Activated effector memory CD4-positive, alpha-beta T cell treated with anti-CD3 and anti-CD28 coated beads, Interleukin-2, amount 50 U/mL, for 16 hours (primary cell): Measurements from ENCODE around the gene RENBP.

Experiments used
- DNase-seq: peaks from one replicate; pipeline ENCODE4 v3.0.0-alpha.2; 2020

The RENBP gene

DNA sequence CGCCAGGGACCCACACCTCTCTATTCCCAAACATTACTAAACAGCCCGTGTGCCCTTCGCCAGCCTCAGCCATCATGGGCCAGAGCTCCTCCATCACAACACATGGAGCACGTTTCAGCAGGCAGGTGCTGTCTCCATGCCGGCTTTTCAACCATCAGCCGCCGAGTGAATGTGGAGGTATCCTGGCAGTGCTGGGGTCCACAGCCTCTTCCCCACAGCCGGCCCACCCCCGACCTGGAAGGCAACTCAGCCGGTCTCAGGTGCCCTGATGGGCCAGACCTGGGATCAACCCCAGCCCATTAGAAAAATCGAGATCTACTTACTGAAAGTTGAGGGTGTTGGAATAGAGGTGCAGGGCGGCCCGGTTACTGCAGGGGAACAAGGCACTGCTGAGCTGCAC, 12.7 kb downstream of the RENBP start:
- DNase-seq: no peak

DNA sequence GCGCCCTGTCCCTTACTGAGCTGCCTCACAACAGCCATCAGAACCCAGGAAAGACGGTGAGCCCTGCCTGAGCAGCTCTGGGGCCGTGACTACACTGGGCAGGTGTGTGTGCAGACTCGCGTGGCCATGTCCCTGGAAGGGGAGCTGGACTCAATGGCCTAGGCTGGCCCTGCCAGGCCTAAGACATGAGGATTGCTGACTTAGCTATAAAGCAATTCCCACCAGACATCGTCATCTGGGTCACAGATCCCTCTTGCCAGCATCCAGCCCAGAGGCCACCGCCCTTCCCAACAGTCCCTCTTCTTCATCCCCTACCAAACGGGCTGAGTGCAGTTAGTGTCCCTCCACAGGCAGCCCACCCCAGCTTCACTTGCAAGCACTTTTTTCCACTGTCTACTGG, 13.3 kb downstream of the RENBP start:
- no peak for DNase-seq

DNA sequence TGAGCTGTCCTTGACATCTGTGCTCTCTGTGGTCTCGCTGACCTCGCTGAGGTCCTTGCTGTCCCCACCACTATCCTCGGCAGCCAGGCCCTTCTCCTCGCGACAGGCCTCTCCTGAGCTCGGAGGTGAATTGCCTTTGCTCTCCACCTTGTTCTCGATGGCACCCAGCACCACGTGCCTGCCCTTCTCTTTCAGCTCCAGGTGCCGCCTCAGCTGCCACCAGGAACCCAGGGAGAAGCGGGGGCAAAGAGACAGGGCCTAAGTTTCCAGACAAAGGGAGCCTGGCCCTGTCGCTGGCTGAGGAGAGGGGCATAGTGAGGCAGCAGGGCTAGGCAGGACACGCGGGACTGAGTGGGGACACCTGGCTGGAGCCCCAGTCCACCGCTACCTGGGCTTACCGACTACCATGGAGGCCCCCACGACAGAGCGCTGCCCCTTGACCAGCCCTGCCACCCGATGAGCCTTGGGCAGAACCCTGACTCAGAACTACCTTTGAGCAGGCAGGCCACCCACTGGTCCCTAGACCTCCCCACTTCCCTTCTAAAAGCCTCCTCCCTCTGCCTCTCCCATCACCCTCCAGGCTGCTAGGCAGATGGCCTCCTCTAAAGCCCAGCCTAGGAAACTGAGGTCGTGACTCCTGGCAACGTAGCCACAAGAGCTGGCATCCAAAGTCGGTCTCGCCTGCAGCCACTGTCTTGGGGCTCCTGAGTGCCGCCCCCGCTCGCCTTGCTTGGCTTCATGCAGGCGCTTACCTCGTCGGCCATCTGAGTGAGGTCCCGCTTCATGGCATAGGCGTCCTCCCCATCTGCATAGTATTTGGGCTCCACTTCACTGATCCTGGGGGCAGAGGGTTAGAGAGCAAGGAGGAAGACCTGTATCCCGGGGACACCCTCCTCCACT, 14.2 kb downstream of the RENBP start:
- no peak for DNase-seq

DNA sequence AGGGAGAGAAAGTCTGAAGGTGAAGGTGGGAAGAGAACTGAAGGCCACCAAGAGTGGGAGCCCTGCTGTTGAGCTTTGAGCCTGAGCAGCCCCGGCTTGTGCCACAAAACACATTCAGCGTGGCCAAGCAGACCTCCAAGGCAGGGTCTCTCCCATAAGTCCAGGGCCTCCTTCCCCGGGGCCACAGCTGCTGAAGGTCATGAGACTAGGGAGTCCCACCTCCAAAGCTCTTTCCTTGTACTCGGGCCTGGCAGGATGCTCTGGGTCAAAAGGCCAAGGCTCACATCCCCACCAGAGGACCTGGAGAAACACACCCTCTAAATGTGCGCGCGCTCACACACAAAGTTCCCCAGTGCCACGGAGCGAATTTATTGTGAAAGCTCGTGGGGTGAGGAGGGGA, 14.9 kb downstream of the RENBP start:
- DNase-seq: no peak

DNA sequence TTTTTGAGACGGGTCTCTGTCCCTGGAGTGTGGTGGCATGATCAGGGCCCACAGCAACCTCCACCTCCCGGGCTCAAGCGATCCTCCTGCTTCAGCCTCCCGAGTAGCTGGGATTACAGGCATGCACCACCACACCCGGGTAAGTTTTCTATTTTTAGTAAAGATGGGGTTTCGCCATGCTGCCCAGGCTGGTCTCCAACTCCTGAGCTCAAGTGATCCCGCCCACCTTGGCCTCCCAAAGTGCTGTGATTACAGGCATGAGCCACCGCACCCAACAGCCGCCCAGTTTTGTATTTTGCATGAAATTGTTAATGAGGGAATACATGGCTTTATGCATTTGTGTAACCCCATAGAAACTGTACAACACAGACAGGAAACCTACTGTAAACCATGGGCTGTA, 15.6 kb downstream of the RENBP start:
- DNase-seq: no peak

DNA sequence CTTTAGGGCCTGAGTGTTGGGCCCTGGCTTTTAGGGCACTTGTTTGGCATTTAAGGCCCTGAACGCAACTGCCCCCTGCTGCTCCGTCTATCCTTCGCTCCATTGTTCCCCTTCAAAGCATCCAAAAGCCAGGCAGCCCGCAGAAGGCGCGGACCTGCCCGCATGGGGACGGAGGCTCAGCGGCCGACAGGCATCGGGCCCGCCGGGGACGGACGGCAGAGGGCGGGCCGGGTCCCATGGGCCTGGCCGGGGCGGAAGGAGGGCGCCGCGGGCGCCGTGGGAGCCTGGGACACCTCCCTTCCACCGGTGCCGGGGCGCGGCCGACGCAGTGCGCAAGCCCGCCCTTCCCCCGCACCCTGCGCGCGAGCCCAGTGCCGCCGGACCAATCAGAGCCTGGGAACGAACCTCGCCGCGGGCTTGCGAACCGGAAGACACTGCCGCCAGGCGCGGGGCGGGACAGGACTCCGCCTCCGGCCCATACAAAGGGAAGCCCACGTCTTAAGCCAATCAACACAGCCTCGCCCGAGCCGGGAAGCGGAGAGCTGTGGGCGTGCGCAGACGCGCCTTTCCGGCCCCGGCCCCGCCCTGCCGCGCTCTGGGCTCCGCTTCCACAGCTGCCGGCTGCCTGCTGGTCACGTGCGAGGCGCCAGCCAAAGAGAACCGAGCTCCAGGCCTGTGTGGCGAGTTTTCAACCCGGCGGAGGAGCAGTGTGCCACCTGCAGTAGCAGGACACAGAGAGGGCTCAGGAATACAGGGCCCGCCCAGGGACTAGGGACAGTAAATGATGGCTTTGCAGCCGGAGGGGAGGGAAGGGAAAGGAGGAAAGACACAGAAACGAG, 16.3 kb downstream of the RENBP start:
- DNase-seq: peak; percentile 97

DNA sequence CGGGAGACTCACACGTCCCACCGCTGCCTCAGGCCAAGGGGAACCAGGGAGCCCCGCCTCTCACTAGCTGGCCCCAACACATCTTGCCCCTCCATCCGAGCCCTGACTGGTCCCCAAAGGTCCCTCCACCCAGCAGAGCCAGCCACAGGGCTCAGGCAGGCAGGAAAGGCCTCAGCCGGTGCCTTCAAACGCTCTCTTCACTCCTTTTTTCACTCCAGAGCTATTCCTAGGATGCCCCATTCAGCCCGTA, 16.8 kb downstream of the RENBP start:
- no peak for DNase-seq

DNA sequence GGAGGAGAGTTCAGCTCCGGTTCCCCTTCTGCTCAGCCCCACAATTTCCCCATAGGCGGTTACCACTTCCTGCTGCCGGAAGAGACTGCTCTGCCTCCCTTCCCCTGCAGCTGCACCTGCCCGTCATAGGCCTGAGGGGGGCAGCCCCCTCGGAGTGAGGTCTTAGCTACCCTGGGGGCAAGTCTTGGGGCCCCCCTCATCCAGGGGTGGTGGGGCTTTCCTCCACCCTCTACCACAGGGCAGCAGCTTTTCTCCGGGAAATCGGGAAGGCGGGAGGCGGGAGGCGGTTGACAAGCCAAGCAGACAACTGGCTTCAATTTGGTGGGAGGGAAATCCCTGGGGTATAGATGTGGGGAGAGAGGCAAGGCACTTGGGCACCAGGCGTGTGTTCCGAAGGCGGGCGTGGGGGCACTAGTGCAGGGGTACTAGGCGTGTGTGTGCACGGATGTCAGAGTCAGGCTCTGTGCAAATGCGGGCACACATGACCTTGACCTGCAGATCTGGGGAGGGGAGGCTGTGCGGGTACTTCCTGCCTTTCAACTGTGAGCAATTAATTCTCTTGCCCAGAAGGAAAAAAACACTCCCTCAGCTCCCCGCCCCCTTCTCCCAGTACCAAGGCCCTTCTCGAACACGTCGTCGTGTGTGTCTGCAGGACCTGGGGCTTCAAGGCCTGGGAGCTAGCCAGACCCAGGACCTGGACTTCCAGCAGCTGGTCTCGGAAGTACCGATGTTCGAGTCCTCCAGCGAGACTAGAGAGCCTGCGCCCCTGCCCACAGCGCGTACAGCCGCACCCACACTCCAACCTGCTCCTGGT, 17.4 kb downstream of the RENBP start:
- DNase-seq: peak; percentile 89

DNA sequence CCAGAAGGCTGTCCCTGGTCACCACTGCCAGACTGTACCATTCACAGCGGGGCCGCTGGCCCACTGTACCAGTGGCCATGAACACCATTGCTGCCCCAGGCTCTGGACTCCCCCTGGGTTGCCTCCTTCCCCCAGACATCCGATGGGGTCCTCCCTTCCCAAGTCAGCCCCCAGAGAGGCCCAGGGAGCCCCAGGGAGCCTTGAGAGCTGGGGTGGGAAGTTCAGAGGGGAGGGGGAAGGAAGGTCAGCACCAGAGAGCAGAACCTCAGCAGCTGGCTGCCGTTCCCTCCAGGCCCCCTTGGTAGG, 17.9 kb downstream of the RENBP start:
- no peak for DNase-seq

DNA sequence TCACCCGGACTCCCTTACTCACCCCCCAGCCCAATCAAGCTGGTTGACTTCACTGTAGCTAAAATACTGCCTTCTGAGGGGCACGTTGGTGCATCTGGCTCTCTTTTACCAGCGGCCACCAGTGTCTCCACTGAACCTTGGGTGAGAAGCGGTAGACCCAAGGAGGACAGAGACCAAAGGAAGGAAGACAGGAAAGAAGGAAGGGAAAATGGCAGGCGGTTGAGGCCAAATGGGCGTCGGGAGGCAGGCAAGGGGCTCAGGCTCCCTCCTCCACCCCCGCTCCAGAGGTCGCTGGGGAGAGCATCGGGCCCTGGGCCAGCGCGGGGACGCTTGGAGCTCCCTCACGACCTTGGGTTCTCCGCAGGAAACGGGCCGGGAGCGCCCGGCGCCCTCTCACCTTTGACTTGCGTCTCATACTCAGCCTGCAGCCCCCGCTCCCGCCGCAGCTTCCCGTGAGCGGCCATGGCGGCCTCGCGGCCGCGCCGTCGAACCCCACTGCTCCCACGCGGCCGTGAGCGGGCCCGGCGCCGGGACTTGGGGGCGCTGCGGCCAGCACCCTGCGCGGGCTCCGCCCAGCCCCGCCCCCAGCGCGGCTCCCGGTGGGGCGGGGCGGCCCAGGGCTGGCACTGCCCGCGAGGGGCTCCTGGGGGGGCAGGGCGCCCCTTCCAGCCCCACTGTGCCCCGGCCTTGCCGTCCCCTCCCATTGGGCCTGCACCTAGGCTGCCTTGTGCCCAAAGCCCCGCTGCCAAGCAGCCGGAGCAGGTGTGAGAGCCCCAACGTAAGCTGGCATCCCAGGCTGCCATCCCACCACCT, 18.5 kb downstream of the RENBP start, which contains the start of gene ARHGAP4:
TSS of gene ARHGAP4 (minus strand) at position 526 of the 813 bp plus-strand sequence. CDS start at position 464, 62 bp downstream.
- DNase-seq: peak; percentile 78

DNA sequence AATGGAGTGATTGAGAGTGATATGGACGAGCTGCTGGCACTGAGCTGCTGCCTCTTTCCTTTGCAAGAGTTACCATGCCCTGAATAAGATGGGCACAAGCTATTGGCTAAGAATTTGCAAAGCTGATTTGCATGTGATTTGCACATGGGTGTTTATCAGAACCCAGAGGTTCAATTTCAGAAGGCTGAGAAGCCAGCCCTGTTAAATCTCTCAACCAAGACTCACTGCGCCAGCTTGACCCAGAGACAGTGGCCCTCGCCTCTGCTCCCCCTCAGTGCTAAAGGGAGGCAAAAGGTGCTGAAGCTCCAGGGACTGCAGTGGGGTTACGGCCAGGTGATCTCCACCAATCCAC, 19.1 kb downstream of the RENBP start:
- DNase-seq: no peak

DNA sequence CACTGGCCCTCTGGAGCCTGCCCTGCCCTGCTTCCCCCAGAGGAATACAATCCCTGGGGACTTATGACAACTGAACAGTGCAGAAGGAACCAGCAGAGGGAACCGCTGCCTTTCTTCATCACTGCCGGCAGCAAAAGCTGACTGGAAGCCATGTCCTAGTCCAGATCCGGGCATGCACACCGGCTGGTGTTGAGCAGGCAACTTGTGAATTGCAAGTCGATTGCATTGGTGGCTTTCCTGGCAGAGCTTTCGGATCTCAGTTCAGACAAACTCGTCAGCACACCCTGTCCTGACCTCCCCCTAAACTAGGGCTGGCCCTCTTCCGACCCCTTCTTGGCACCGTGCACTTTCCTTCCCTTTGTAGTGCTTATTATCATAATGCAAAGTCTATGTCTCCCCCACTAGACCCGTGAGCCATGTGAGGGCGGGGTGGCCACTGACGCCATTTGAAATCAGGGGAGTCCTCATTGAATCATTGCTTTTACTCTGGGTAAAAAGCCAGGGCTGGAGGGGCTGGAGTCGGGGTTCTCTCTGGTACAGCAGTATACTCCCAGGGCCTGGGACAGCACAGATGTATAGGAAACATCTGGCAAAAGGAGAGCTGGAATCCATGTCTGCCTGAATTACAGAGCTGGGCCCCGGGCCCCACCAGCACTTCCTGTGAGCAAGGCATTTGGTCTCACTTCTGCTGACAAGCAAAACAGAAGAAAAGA, 20.1 kb downstream of the RENBP start:
- DNase-seq: peak; percentile 72

DNA sequence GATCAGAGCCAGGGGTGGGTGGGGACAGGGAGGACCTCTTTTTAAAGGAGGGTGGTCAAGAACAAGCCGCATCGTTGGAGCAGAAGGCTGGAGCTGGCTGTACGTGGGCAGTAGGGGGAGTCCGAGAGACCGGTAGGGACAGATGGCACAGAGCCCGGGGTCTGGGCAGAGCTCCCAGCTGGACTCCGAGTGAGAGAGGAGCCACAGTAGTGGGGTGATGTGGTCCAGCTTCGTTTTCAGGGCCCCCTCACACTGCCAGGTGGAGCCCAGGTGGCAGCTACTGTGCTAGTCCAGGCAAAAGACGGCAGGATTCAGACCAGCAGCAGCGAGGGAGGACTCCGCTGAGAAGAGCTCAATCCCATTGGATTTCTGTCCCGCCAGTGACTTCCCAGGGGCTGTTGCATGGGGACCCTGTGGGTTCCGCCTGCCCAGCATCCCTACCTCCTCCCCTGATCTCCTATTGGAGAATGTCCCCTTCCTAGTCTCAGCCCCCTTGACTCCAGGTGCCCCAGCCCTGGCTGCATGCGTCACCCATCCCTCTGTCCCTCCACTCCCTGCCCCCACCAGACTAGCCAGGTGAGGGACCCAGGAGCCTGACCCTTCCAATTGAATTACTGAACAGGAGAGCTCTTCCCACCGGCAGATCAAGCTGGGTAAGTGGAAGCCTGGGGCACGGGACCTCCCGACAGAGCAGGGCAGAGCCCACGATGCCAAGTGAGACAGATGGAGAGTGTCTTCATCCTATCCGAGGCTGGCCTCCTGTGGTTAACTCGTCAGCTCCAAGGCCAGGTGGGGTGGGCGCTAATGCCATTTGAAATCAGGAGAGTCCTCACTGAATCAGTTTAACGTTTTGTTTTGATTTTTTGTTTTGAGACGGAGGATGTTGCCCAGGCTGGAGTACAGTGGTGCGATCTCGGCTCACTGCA, 21.2 kb downstream of the RENBP start:
- DNase-seq: no peak

DNA sequence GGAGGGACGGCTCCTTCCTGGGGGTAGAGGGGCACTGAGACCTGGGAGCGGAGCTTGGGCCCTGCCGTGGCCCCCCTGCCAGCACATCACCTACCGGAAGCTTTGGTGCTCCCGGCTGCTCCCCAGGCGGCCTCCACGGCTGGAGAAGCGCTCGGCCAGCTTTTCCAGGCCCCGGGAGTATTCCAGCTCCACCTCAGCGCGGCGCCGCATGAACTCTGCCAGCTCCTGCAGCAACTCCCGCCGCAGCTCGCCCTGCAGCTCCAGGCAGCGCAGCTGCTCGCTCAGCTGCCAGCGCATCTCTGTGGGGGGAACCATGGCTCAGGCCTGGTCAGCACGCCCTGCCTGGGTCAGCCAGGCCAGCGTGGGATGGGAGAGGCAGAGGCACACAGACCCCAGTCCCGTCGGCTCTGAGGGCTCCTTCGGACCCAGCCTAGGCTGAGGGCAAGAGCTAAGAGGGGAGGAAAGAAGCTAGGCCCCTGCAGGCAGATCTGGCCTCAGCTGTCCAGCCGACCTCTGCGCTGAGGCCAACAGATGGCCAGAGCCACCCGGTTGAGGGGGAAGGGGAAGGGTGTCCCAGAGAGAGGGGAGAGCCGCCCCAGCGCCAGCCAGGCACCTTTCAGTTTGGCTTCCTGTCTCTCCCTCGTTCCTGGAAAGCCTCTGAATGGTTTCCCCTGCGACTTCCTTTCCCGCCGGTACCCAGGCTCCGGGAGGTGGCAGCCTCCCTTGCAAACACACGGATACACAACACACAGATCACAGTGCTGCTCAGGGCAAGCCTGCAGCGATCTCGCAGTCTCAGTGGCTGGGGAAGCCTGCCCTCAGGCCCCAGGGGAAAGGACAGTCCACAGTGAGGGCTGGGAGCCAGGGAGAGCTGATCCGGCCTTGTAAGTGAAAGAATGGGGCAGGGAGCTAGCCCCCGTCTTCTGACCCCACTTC, 22.7 kb downstream of the RENBP start:
- no peak for DNase-seq

DNA sequence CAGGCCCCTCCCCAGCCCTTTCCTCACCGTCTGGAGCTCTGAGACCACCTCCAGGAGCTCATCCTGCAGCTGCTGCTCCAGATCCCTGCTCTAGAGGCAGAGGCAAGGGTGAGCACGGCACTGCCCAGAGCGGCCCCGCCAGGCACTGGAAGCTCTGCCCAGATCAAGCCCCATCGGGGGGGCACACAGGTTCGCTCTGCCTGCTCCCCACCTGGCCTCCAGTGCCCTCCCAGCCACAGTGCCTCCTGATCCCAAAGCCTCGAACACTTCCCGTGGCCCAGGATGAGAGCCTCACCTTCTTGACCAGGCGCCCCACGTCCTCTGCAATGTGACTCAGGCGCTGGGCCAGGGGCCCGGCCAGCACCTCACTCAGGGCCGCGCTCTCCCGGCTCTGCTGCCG, 23.4 kb downstream of the RENBP start:
- DNase-seq: no peak

DNA sequence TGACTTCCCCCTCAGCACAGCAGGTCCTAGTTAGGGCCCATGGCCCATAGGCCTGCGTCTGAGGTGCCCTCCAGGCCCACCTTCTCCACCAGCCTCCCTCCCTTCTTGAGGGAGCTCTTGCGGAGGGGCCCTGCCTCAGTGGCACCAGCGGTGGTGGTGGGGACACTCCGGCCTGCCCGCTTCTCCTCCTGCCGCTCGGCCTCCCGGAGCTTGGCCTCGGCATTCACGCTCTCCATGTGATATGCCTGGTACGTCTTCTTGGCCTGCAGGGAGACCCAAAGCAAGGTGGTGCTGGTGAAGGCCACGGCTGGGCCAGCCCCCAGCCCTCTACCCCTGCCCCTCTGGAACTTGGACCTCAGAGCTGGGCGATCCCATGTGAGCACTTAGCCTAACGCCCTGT, 23.9 kb downstream of the RENBP start:
- no peak for DNase-seq

DNA sequence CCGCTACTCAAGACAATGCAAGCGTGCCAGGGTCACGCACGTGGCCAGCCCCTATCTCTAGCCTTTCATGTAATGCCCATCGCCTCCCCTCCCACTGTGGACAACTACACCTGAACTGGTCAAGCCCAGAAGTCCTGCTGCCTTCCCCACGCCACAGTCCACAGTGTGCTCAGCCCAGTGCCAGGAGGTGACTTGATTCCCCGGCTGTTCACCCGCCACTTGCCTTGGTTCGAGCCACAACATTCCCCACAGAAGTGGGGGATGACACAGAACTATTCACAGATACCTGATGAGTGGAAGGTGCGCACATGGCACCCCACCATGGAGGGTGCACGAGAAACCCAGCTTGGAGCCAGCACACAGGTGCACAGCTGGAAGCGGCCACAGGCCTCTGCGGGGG, 25.2 kb downstream of the RENBP start:
- no peak for DNase-seq

DNA sequence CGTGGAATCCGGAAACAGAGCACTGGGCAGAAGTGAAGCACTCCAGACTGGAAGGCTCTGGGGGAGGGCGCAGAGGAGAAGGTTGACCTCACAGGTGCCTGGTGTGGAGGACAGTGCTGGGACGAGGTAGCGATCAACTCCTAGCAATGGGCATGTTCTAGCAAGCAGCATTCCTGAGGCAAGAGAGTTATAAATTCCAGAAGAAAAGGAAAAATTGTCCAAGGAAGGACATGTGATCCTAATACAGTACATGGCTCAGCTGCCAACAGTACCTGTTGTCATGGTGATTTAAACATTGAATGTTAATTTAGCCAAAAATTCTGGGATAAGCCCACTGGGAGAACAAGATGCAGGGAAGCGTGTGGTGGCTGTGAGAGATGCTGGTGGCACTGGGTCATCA, 26.6 kb downstream of the RENBP start:
- no peak for DNase-seq

DNA sequence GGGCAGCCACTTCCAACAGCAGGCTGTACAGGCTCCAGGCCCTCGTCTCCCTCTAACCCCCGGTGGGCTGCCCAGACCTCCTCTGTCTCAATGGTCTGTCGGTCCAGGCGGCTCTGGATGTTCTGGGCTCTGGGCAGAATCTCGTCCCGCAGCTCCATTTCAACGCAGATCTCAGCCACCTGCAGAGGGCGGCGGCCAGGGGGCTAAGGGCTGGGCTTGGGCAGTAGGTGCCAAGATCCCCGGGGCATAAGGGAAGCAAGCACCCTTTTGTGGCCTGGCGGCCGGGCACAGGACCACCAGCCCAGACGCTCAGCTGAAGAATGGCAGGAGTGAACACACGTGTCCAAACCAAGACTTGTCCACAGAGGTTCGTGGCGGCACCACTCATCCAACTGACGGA, 30.7 kb downstream of the RENBP start:
- DNase-seq: no peak

DNA sequence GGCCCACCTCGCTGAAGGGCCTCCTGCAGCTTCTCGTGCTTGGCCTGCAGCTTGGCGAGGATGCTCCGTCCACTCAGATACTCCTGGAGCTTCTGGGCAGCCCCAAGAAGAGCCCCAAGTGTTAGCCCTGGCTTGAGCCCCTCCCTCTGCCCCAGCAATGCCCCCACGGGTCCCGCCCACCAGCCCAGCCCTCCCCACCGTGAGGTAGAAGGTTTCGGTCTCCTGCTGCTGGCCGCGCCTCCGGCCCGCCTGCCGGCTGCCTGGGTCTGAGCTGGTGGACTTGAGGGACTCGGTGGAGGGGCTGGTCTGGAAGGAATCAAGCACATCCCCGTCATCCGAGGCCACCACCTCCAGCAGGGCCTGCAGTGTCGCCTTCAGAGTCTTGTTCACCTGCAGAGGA, 31.2 kb downstream of the RENBP start:
- DNase-seq: no peak
